Neural cell (in vitro differentiated cells): ENCODE results near the gene CASP6. TPM values are rescaled to one million over a fixed set of nuclear protein-coding genes. Genes with fewer than 3 reads are reported as not detected.

ENCODE experiments used
- H2AFZ ChIP-seq: fragments of 200-600, 300-800 bp; sonication (generic), shearing (Covaris generic); 2 replicates; pipeline ENCODE4 v1.6.0; 2014; ENCODE audit warnings: low read depth, mild to moderate bottlenecking, antibody characterized with exemption, low read length, moderate library complexity
- H3F3A ChIP-seq: fragments of 200-600 bp; shearing (Covaris generic); 2 replicates; pipeline ENCODE4 v1.6.1; 2016; ENCODE audit warnings: mild to moderate bottlenecking, moderate library complexity, mixed read lengths, antibody characterized with exemption, low read length; ENCODE audit not compliant: insufficient read depth, poor library complexity, severe bottlenecking
- H3K27ac ChIP-seq: fragments of 200-600, 300-800 bp; sonication (generic), shearing (Covaris generic); 2 replicates; pipeline ENCODE4 v1.5.1; 2014; ENCODE audit warnings: mild to moderate bottlenecking, low read length, moderate library complexity
- H3K27me3 ChIP-seq: fragments of 300-800, 200-600 bp; sonication (generic), shearing (Covaris generic); 2 replicates; pipeline ENCODE4 v1.6.0; 2014; ENCODE audit warnings: mild to moderate bottlenecking, low read depth, low read length, moderate library complexity; ENCODE audit not compliant: insufficient read depth
- H3K36me3 ChIP-seq: fragments of 300-800, 200-600 bp; sonication (generic), shearing (Covaris generic); 2 replicates; pipeline ENCODE4 v1.5.1; 2014; ENCODE audit warnings: mild to moderate bottlenecking, antibody characterized with exemption, low read length, moderate library complexity; ENCODE audit not compliant: insufficient read depth
- H3K4me2 ChIP-seq: fragments of 300-800, 200-600 bp; sonication (generic), shearing (Covaris generic); 2 replicates; pipeline ENCODE4 v1.6.0; 2014; ENCODE audit warnings: mild to moderate bottlenecking, low read length
- H3K4me3 ChIP-seq: fragments of 300-800, 200-600 bp; sonication (generic), shearing (Covaris generic); 2 replicates; pipeline ENCODE4 v1.5.1; 2014; ENCODE audit warnings: mild to moderate bottlenecking, low read length, moderate library complexity
- H3K79me2 ChIP-seq: fragments of 200-600 bp; shearing (Covaris generic); replicated peaks from 2 replicates; pipeline ENCODE4 v1.6.0; 2014; ENCODE audit warnings: mild to moderate bottlenecking, low read length, moderate library complexity; ENCODE audit not compliant: insufficient read depth
- H3K9ac ChIP-seq: fragments of 300-800, 200-600 bp; sonication (generic), shearing (Covaris generic); 2 replicates; pipeline ENCODE4 v1.6.1; 2016; ENCODE audit warnings: mild to moderate bottlenecking, low read length, mixed read lengths
- H3K9me2 ChIP-seq: fragments of 200-600 bp; shearing (Covaris generic); 2 replicates; pipeline ENCODE4 v1.6.1; 2016; ENCODE audit warnings: mild to moderate bottlenecking, low read length, mixed read lengths; ENCODE audit not compliant: insufficient read depth
- H3K9me3 ChIP-seq: fragments of 200-600, 300-800 bp; sonication (generic), shearing (Covaris generic); 2 replicates; pipeline ENCODE4 v1.6.1; 2016; ENCODE audit warnings: mild to moderate bottlenecking, mixed run types, low read length, moderate library complexity, mixed read lengths
- H4K20me1 ChIP-seq: fragments of 200-600 bp; shearing (Covaris generic); 2 replicates; pipeline ENCODE4 v1.6.1; 2016; ENCODE audit warnings: mild to moderate bottlenecking, mixed run types; ENCODE audit not compliant: insufficient read depth
- CTCF ChIP-seq: fragments of 450-650 bp; IDR thresholded peaks from 2 replicates; pipeline ENCODE4 v1.5.1; 2014; ENCODE audit warnings: antibody characterized with exemption, mild to moderate bottlenecking, moderate library complexity; ENCODE audit not compliant: poor library complexity, severe bottlenecking
- EP300 ChIP-seq: fragments of 450-650 bp; conservative IDR thresholded peaks from 2 replicates; pipeline ENCODE4 v1.6.1; 2014; ENCODE audit warnings: antibody characterized with exemption, mild to moderate bottlenecking, moderate library complexity; ENCODE audit not compliant: poor library complexity, severe bottlenecking
- EZH2 ChIP-seq: fragments of 200-600, 300-800 bp; shearing (Covaris generic), sonication (generic); IDR thresholded peaks from 2 replicates; pipeline ENCODE4 v1.6.1; 2014; ENCODE audit warnings: antibody characterized with exemption, low read length, borderline replicate concordance, mild to moderate bottlenecking; ENCODE audit not compliant: insufficient read depth, poor library complexity, severe bottlenecking
- MXI1 ChIP-seq: fragments of 450-650 bp; conservative IDR thresholded peaks from 2 replicates; pipeline ENCODE4 v1.6.1; 2014; ENCODE audit warnings: antibody characterized with exemption, mild to moderate bottlenecking; ENCODE audit not compliant: poor library complexity, severe bottlenecking
- POLR2AphosphoS5 ChIP-seq: IDR thresholded peaks from 2 replicates; pipeline ENCODE4 v1.6.1; 2012
- RAD21 ChIP-seq: fragments of 450-650 bp; conservative IDR thresholded peaks from 2 replicates; pipeline ENCODE4 v1.6.1; 2014; ENCODE audit warnings: antibody characterized with exemption, mild to moderate bottlenecking, moderate library complexity
- REST ChIP-seq: IDR thresholded peaks from 2 replicates; pipeline ENCODE4 v1.6.1; 2012; ENCODE audit warnings: borderline replicate concordance
- SMC3 ChIP-seq: fragments of 450-650 bp; conservative IDR thresholded peaks from 2 replicates; pipeline ENCODE4 v1.6.1; 2014; ENCODE audit warnings: antibody characterized with exemption, mild to moderate bottlenecking, moderate library complexity; ENCODE audit not compliant: poor library complexity
- TAF1 ChIP-seq: IDR thresholded peaks from 2 replicates; pipeline ENCODE4 v1.6.1; 2012; ENCODE audit warnings: low read depth
- polyA plus RNA-seq: library from polyadenylated mRNA; depleted of rRNA; stranded (reverse); fragments of >200 nt; gene quantifications from 2 replicates; pipeline ENCODE4 v1.2.3, GENCODE V29; 2014

The CASP6 gene
- polyA plus RNA-seq, 1 donor from 2014 or later: 5.1 TPM

GRCh38 chr4:109708990-109709389, 5.7 kb upstream of the CASP6 start:
- H3K9me3 ChIP-seq: no peaks in the 10 kb centered on the region
- H3K27ac ChIP-seq: no peak overlapping the region
- H3K4me3 ChIP-seq: no peak overlapping the region
- H3K79me2 ChIP-seq: no peaks in the 10 kb centered on the region
- TF ChIP-seq SMC3 (no peak), MXI1 (no peak), CTCF (no peak), POLR2AphosphoS5 (no peak)
- no peaks in the 10 kb centered on the region for H4K20me1 ChIP-seq
- H3K9me2 ChIP-seq: no peaks in the 10 kb centered on the region
- H3K4me2 ChIP-seq: no peak overlapping the region
- no peaks in the 10 kb centered on the region for H3K27me3 ChIP-seq
- no peak overlapping the region for H3K9ac ChIP-seq
- H3K36me3 ChIP-seq: peaks cover 3% of the 10 kb centered on the region
- H2AFZ ChIP-seq: no peak overlapping the region
- no peaks in the 10 kb centered on the region for H3F3A ChIP-seq

GRCh38 chr4:109708435-109708834, 5.2 kb upstream of the CASP6 start:
- Histone ChIP-seq H3K4me3 (no peak overlapping the region), H3K27me3 (no peaks in the 10 kb centered on the region), H3K79me2 (no peaks in the 10 kb centered on the region), H3K4me2 (no peak overlapping the region), H3K9me3 (no peaks in the 10 kb centered on the region), H3K36me3 (peaks cover under 1% of the 10 kb centered on the region), H4K20me1 (no peaks in the 10 kb centered on the region), H3F3A (no peaks in the 10 kb centered on the region), H3K9me2 (no peaks in the 10 kb centered on the region), H3K27ac (no peak overlapping the region), H3K9ac (no peak overlapping the region), H2AFZ (no peak overlapping the region)
- TF ChIP-seq CTCF (no peak), POLR2AphosphoS5 (no peak), EZH2 (no peak), EP300 (no peak), MXI1 (no peak), TAF1 (no peak), SMC3 (no peak), RAD21 (no peak), REST (no peak)
